ENCODE results near the gene AR.

- TF ChIP-seq CTCF (IDR thresholded peaks at IDR 0.05; ENCODE audit: poor library complexity) = no peak
- TF ChIP-seq EZH2 (IDR thresholded peaks at IDR 0.05; ENCODE audit: borderline replicate concordance) = no peak
These were observed 44.3 kb downstream of the AR start for GRCh38 chrX:67587946-67588624.

Data from hepatocyte (in vitro differentiated cells).